ENCODE data around the gene ZDHHC1.
"Not testable (repeated sequence)": the region's sequence is repeated elsewhere in the genome, so short reads cannot be mapped to it uniquely, and the experiment has no call there.

Gene ZDHHC1

DNA sequence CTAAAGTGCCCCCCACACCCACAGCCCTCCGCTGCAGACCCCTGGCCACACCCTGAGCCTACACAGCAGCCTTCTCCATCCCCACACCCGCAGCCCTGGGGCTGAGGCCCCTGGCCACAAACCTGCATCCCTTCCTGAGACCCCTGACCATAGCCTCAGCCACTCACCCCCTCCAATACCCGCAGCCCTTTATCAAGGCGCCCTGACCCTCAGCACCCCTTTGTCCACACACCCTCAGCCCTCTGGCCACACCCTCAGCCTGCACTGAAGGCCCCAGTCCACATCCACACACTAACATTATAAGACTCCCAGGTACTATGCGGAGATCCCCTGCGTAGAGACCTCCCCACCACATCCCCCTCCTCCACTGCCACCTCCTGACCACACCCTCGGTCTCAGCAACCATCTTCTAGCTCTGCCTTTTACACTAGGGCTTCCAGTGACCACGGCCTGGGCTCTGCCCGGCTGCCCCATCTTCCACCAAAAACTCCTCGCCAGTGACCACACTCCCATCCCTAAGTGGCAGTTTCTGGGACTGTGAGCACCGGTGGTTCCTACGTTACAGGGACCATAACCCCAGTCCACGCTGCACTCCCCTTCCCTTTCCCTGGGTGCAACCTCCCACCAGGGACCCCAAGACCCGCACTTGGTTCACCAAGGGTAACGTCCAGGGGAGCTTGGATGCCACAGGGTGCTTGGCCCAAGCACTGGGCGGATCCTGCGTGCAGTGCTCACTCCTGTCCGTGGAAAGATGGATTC is 23.8 kb downstream of the ZDHHC1 start:
- DNase-seq, result no peak

DNA sequence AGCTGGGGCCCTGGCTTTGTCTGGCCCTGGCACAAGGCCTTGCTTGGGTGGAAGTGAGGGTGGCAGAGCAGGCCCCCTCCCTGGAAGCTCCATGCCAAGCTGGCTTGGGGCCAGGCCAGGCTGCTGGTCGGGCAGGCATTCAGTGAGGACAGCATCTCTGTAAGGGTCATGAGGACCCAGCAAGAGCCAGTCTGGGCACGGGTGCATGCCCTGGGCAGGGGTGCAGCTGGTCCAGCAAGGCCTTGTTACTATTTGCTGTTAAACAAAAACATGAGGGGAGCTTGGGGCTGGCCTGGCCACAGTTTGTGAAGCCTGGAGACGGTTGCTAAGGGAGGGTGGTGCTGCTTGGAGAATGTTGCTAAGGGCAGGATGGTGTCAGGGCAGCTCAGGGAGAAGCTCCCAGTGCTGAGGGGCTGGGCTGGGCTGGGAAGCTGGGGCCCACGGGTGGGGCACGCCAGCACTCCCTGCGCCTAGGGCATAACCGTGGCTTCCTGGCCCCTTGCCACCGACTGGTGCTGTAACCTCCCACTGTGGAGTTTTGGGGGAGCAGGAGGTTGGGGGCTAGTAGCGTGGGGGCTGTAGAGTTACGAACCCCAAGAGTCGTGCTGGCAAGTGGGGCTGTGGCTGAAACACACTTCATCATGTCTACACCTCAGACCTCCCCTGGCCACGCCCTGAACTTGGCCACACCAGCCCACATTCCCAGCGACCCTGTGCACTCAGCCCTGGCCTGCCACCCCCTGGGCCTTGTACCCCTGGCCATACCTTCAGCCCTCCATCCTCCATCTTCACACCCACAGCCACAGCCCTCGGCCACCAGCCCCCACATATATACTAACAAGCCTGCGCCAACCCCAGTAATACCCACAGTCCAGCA is 24.6 kb downstream of the ZDHHC1 start:
- no peak for DNase-seq

DNA sequence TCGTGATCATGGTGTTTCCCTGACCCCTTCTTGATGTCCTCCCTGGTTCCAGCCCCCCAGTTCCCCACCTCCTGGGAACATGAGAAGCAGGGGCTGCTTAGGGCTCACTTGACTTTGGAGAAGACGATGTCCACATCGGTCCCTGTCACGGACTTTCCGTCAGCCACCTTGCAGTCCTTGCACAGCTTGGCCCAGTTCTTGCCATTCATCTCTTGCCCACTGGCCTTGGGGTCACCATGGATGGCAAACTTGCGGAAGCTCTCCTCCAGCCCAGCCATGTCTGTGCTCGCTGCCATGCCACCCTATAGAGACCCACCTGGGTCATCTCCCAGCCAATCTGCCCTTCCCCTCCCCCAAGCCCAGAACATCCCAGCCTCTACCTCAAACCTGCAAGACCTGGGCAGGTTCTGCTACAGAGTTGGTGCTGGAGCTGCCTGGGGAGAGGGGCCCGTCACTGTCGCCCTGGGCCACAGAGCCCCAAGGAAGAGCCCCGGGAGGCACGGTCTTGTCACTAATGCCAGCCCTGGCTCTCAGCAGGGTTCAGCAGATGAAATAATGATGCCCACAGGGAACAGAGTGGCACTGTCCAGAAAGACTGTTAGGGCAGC is 25.4 kb downstream of the ZDHHC1 start:
- no peak for DNase-seq

DNA sequence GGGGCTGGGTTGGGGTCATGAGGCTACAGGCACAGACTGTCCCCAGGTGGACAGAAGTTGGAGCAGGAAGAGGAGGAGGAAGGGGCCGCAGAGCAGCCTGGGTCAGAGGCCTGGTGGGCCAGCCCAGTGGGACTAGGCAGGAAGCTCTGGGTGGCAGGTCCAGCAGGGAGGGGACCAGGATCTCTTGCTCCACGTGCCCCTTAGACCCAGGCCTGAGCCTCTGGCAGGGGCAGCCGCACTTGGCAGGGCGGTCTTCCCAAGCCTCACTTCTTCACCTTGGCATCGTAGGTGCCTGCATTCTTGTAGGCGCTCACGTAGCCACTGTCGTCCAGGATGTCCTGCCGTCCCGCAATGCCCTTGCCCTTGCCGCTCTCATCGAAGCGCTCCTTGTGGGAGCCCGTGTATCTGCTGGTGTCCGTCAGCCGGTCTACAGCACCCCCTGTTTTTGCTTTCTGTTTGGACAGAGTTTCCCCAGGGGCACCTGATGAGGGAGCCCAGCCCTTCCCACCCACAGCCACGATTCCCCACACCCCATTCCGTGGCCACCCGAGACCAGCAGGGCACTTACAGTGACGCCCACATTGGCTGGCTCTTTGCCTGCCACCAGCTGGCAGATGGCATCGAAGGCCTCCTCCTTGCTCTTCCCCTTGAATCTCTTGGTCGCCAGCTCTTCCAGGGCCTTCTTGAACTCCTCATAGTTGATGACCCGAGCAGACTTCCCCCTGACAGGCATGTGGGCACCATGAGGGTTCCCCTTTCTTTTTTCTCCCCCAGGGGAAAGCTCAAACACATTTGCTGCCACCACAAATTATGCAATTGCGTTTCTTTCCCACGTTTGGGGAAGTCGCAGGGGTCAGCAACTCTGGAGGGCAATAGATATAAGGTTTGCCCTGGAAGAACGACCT is 26.1 kb downstream of the ZDHHC1 start:
- DNase-seq, result no peak

- DNase-seq, result no peak
Observed at GRCh38 chr16:67388591-67388990, 27.7 kb downstream of the ZDHHC1 start.

- no peak for DNase-seq
Observed at GRCh38 chr16:67388191-67388590, 28.1 kb downstream of the ZDHHC1 start.

DNA sequence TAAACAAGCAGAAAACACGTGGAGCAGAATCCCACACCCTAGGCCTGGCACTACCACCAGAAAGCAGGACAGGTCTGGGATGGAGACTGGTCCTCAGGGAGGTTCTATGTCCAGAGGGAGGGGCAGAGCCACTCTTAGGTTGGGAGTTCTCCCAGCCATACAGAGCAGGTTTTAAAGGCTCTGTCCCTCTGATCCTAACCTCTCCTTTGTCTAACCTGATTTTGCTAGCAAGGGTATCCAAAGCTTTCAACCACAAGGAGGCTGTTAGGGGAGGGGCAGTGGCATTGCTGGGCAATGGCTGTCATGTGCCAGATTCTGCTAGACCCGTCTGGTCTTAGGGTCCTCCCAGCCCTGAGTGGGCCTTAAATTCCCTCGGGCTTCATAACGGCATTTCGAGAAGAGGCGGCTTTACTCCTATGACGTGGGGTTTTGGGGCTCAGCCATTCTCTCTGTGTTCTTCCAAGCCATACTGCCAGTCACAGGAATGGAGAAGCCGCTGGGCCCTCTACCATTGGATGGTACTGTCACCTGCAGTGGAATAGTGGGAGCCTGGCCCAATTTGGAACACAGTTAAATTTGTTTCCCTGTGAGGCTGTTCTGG is 28.7 kb downstream of the ZDHHC1 start:
- no peak for DNase-seq

DNA sequence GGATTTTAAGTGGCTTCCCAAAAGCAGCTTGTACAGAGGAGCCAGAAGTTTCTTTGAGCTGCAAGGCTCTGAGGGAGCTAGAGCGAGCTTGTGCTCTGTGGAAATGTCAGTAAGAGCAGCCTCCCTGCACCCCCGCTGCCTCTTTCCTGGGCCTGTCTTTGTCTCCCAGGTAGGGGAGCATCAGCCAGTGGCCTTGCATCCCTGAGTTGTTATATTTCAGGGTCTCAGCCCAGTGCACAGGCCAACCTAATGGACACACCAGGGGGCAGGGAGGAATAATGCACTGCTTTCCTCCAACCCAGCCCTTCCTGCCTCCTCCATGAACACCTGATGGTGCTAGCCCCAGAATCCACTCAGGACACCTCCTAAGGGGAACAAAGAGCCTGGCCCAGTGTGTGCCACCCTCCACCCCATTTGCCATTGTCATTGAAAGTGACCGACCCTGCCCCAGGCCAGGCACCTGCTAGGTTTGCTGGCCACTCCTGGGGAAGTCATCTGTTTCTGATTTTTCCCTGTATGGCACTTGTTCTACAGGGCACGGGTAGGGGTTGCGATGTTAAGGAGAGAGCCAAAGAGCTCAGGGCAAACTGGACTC is 29.3 kb downstream of the ZDHHC1 start:
- no peak for DNase-seq

DNA sequence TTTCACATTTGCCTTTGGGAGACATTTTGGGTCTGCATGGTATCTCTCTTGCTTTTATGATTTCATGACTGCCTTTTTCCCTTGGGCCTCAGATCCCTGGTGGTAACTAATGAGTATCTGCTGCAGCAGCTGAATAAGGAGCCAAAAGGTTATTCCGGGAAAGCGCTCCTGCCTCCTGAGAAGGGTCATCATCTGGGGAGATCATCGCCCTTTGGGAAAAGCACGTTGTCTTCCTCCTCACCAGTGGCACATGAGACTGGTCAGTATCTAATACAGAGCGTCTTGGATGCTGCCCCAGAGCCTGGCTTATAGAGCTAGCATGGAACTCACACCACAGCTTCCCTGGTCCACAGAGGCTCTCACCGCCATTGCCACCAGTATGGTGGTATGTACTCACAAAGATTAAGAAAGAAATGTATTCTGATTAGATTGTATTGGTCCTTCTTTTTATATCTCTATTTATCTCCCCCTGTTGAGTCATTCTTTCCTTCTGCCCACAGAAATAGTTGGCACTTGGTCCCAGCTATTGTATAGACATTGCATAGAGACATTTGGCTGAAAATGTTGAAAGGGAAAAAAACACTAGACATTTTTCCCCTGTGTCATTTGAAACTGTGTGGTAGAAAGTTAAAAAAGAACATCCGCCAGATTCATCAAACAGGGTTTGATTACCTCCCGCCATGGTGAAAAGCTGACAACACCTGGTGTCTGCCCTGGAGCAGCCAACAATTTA is 31.3 kb downstream of the ZDHHC1 start:
- no peak for DNase-seq

DNA sequence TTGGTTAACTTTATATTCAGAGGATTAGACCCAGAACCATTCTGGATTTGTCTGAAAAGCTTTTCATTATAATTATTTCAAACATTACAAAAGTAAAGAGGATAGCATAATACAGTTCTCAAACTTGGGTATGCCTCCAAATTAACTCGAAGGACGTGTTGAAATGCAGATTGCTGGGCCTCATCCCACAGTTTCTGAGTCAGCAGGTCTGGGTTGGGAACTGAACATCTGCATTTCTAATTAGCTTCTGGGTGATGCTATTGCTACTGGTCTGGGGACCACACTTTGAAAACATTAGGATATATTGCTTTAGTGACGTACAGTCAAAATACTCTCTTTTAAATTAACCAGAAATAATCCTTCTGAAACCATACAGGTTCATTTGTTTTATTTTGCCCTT is 33.0 kb downstream of the ZDHHC1 start:
- DNase-seq, result no peak

- DNase-seq, result no peak
Observed at GRCh38 chr16:67378642-67379041, 37.6 kb downstream of the ZDHHC1 start.

GRCh38 chr16:67376012-67376411 is 40.3 kb downstream of the ZDHHC1 start:
- DNase-seq, result not testable (repeated sequence)

DNA sequence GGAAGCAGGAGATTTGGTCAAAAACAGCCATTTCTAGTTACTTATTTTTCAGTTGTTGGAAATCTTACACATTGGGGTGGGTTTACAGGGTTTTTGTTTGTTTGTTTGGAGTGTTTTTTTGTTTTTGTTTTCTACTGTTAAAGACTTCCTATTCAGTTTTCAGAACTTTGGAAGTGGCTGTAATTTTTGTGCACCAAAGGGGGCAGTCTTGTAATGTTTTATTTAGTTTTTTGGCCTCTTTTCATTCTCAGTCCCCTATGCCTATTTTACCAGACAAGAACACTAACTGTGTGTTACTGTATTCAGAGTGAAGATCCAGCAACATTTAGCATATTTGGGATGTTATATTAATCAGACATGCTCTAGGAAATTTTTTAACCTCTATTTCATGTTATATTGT is 43.6 kb downstream of the ZDHHC1 start:
- DNase-seq, result no peak

GRCh38 chr16:67370661-67371060 is 45.6 kb downstream of the ZDHHC1 start:
- DNase-seq, result no peak

DNA sequence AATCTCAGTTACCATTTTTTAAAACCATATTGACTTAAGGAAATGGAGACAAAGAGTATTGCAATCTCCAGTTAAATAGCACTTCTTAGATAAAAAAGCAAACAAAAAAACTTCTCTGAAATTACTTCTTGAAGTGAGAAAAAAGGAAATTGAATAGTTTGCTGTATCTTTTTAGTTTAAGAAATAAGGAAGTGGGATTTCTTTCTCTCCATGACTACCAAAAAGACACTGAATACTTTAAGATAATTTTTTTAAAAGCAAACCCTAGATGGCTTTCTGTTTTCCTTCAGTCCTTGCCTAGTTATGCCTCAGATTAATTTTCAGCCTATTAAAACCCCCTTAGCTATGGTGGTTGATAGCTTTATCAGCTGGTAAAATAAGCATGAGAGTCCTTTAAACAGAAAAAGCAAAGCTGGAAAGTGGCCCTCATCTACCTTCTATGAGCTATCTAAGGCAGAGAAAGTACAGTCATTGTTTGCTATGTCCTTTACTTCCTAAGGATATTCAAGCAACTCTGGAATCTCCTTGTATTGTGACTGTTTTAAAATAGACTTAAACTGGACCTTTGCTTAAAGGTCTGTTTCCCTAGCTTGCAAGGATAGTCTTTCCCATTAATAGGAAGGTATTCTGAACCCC is 51.6 kb downstream of the ZDHHC1 start:
- no peak for DNase-seq

DNA sequence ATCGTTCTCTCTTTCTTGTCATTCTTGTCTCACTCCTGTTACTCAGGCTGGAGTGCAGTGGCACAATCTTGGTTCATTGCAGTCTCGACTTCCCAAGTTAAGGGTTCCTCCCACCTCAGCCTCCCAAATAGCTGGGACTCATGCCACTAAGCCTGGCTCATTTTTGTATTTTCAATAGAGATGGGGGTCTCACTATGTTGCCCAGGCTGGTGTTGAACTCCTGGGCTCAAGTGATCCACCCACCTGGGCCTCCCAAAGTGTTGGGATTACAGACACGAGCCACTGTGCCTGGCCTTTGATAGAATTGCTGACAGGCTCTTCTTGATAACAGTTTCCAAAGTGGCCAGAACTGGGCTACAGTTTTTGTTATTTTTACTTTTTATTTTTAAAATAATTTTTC is 55.2 kb downstream of the ZDHHC1 start:
- no peak for DNase-seq

DNA sequence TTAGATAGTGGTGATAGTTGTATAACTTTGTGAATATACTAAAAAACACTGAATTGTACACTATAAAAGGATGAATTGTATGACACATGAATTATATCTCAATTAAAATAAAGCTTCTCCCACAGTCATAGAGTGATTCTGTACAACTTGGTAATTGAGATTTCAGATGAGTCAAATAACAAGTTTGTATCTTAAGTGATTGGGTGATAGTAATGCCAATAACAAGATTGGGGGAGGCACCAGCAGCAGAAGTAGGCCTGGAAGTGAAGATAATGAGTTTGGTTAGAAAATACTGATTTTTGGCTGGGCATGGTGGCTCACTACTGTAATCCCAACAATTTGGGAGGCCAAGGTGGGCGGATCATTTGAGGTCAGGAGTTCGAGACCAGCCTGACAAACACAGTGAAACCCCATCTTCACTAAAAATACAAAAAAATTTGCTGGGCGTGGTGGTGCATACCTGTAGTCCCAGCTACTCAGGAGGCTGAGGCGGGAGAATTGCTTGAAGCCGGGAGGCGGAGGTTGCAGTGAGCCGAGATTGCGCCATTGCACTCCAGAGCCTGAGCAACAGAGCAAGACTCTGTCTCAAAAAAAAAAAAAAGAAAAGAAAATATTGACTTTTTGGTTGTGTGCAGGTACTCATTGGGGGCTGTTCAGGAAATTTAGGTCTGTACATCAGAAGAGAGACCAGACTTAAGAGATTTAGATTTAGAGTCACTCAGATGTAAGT is 56.6 kb downstream of the ZDHHC1 start:
- not testable (repeated sequence) for DNase-seq

- DNase-seq, result no peak
Observed at GRCh38 chr16:67357561-67357960, 58.7 kb downstream of the ZDHHC1 start.

- no peak for DNase-seq
Observed at GRCh38 chr16:67356396-67356795, 59.9 kb downstream of the ZDHHC1 start.

DNA sequence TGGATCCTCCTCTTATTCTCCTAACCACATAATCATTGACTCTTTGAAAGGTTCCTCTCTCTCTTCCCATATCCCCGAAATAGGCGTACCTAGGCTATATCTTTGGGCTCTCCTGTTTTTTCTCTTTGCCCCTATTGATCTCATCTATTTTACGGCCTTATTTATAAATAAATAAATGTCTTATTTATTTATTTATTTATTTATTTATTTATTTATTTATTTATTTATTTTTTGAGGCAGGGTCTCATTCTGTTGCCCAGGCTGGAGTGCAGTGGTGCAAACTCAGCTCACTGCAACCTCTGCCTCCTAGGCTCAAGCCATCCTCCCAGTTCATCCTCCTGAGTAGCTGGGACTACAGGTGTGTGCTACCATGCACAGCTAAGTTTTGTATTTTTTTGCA is 63.8 kb downstream of the ZDHHC1 start:
- DNase-seq, result not testable (repeated sequence)
